BJ (cell line): ENCODE results near the gene RAD54L. TPM values are rescaled to one million over a fixed set of nuclear protein-coding genes. Genes with fewer than 3 reads are reported as not detected.

Experiments used
- CTCF ChIA-PET: fragments of 350-600 bp; formaldehyde crosslinking; extraction: SDS; loops from one replicate; lab custom pipeline; 2021; ENCODE audit warnings: antibody characterized with exemption, inconsistent platforms; lab: Yijun Ruan, JAX
- POLR2A ChIA-PET: fragments of 300-600 bp; sonication (Branson Sonifier 250); formaldehyde crosslinking; extraction: SDS; loops from one replicate; lab custom pipeline; 2021; ENCODE audit warnings: antibody characterized with exemption; lab: Charles Lee
- DNase-seq: peaks from one replicate; pipeline ENCODE4 v3.0.0-alpha.2; 2011; ENCODE audit warnings: low read depth
- H3K27me3 ChIP-seq: 2 replicates; pipeline ENCODE4 v1.6.0; 2011; ENCODE audit warnings: low read length; ENCODE audit not compliant: control insufficient read depth, insufficient read depth
- H3K36me3 ChIP-seq: 2 replicates; pipeline ENCODE4 v1.5.1; 2011; ENCODE audit warnings: low read length; ENCODE audit not compliant: control insufficient read depth, insufficient read depth
- H3K4me3 ChIP-seq: 2 replicates; pipeline ENCODE4 v1.5.1; 2011; ENCODE audit warnings: low read depth, mild to moderate bottlenecking, control low read depth, low read length
- CTCF ChIP-seq: IDR thresholded peaks from 2 replicates; pipeline ENCODE4 v1.5.1; 2011; ENCODE audit warnings: low read depth, mild to moderate bottlenecking, control low read depth, inconsistent platforms, low read length, moderate library complexity; ENCODE audit not compliant: insufficient read depth
- polyA plus RNA-seq: library from polyadenylated mRNA; depleted of rRNA; stranded (reverse); fragments of >200 nt; gene quantifications from 2 replicates; pipeline ENCODE4 v1.2.3, GENCODE V29; 2011

The RAD54L gene
- polyA plus RNA-seq, 1 experiment = 5.6 TPM

GRCh38 chr1:46211051-46211450 is 36.5 kb upstream of the RAD54L start:
- CTCF ChIA-PET = interaction anchor here (8.4 kb wide), 1 partner anchor 10 kb away, joined by 55 read pairs; no protein-coding TSS in a partner anchor
- Histone ChIP-seq H3K4me3 (no peak overlapping the region), H3K36me3 (no peaks in the 10 kb centered on the region), H3K27me3 (no peaks in the 10 kb centered on the region)
- DNase-seq = no peak
- POLR2A ChIA-PET = no interaction called here
- TF ChIP-seq CTCF = no peak

GRCh38 chr1:46215504-46215903 is 32.1 kb upstream of the RAD54L start:
- no peak for TF ChIP-seq CTCF
- POLR2A ChIA-PET = no interaction called here
- Histone ChIP-seq H3K36me3 (no peaks in the 10 kb centered on the region), H3K4me3 (no peak overlapping the region), H3K27me3 (no peaks in the 10 kb centered on the region)
- no peak for DNase-seq
- CTCF ChIA-PET = interaction anchor here (1.7 kb wide), 1 partner anchor 8 kb away, joined by 3 read pairs; no protein-coding TSS in a partner anchor

GRCh38 chr1:46218443-46218842 is 29.1 kb upstream of the RAD54L start:
- CTCF ChIA-PET = interaction anchor here (0.6 to 6.2 kb wide), 4 partner anchors 10 to 322 kb away, joined by 3 to 55 read pairs (median 3); partner anchors contain the start of gene LURAP1
- Histone ChIP-seq H3K27me3 (no peaks in the 10 kb centered on the region), H3K4me3 (no peak overlapping the region), H3K36me3 (peaks cover 2% of the 10 kb centered on the region)
- no peak for TF ChIP-seq CTCF
- DNase-seq = no peak
- POLR2A ChIA-PET = no interaction called here

GRCh38 chr1:46219551-46220520 is 27.7 kb upstream of the RAD54L start:
- no peaks in the 10 kb centered on the region for H3K27me3 ChIP-seq
- DNase-seq = no peak
- no peak for TF ChIP-seq CTCF
- POLR2A ChIA-PET = no interaction called here
- H3K36me3 ChIP-seq = peaks cover 2% of the 10 kb centered on the region
- CTCF ChIA-PET = interaction anchor here (0.6 to 6.7 kb wide), 3 partner anchors 12 to 183 kb away, joined by 3 to 81 read pairs (median 55); no protein-coding TSS in a partner anchor
- H3K4me3 ChIP-seq = no peak overlapping the region

- CTCF ChIA-PET = interaction anchor here (1.1 to 6.7 kb wide), 3 partner anchors 13 to 184 kb away, joined by 3 to 81 read pairs (median 55); no protein-coding TSS in a partner anchor
Observed at GRCh38 chr1:46220808-46221207, 26.8 kb upstream of the RAD54L start.

More at GRCh38 chr1:46220808-46221207, 26.8 kb upstream of the RAD54L start:
- no peak overlapping the region for H3K4me3 ChIP-seq
- no peak for DNase-seq
- POLR2A ChIA-PET = no interaction called here
- H3K27me3 ChIP-seq = no peaks in the 10 kb centered on the region
- TF ChIP-seq CTCF = no peak
- peaks cover 2% of the 10 kb centered on the region for H3K36me3 ChIP-seq
